K562 (cell line): ENCODE results near the gene BMAL1. TPM values are rescaled to one million over a fixed set of nuclear protein-coding genes. Genes with fewer than 3 reads are reported as not detected.

Source experiments
- ATAC-seq: fragments of 200-7000 bp; cut with Tn5 transposase; 3 replicates; pipeline ENCODE4 v1.9.1; 2020; ENCODE audit warnings: moderate library complexity
- BruUV-seq: library from RNA; stranded (reverse); fragments of 400-500 nt; replicated peaks from 2 replicates; lab custom pipeline; 2021; lab: Mats Ljungman, UMichigan
- CTCF ChIA-PET: fragments of 300-600 bp; formaldehyde crosslinking; extraction: SDS; loops from one replicate; lab custom pipeline; 2021; ENCODE audit warnings: low intra/inter-chr PET ratio; lab: Yijun Ruan, JAX
- POLR2A ChIA-PET: fragments of 300-600, 350-650 bp; sonication (Branson Sonifier 250); formaldehyde crosslinking; extraction: SDS; loops from one replicate; lab custom pipeline; 2021; ENCODE audit warnings: antibody characterized with exemption, inconsistent platforms; lab: Yijun Ruan, JAX
- DNase-seq, 4 experiments: peaks; one replicate each; pipeline versions ENCODE4 v3.0.0 to v3.0.0-alpha.2; 2011 to 2018; ENCODE audit warnings: low spot score in 3 of 4, mixed read lengths in 3 of 4; ENCODE audit errors: extremely low read depth in 1 of 4
- FAIRE-seq: peaks from 2 replicates; lab custom pipeline; 2011; peaks lifted over from hg19 to GRCh38; lab: Jason Lieb, UNC
- H2AFZ ChIP-seq: 2 replicates; pipeline ENCODE4 v1.6.0; 2011; ENCODE audit warnings: low read depth, low read length, control low read depth, inconsistent platforms
- H3K27ac ChIP-seq: fragments of 200-600 bp; 3 replicates; pipeline ENCODE4 v1.8.0; 2011; ENCODE audit warnings: low read depth, mild to moderate bottlenecking, control low read depth, inconsistent platforms, low read length, moderate library complexity, mixed read lengths; ENCODE audit errors: extremely low read depth
- H3K27me3 ChIP-seq, 2 experiments: fragments of 300-600 bp in 1 of 2; 2 replicates in 1 of 2; 3 replicates in 1 of 2; pipeline versions ENCODE4 v1.6.0 to v1.8.0; 2011; ENCODE audit warnings: inconsistent platforms in 2 of 2, low read length in 2 of 2, mild to moderate bottlenecking in 1 of 2, mixed read lengths in 1 of 2, moderate library complexity in 1 of 2; ENCODE audit not compliant: control insufficient read depth in 2 of 2, insufficient read depth in 2 of 2
- H3K36me3 ChIP-seq: fragments of 300-600 bp; 3 replicates; pipeline ENCODE4 v1.8.0; 2011; ENCODE audit warnings: mild to moderate bottlenecking, low read length, inconsistent platforms; ENCODE audit not compliant: control insufficient read depth, insufficient read depth
- H3K4me1 ChIP-seq, 2 experiments: fragments of 200-600 bp in 1 of 2; replicated peaks in 1 of 2; 2 replicates in 1 of 2; 3 replicates in 1 of 2; pipeline versions ENCODE4 v1.5.1 to v1.8.0; 2011; ENCODE audit warnings: inconsistent platforms in 2 of 2, low read length in 2 of 2, mild to moderate bottlenecking in 1 of 2, mixed read lengths in 1 of 2, moderate library complexity in 1 of 2; ENCODE audit not compliant: control insufficient read depth in 2 of 2, insufficient read depth in 2 of 2
- H3K4me2 ChIP-seq: 2 replicates; pipeline ENCODE4 v1.6.1; 2011; ENCODE audit warnings: low read length, control low read depth, inconsistent platforms, mixed read lengths; ENCODE audit not compliant: insufficient read depth
- H3K4me3 ChIP-seq: fragments of 200-600 bp; sonication (generic), shearing (Covaris generic); 2 replicates; pipeline ENCODE4 v1.5.1; 2016; ENCODE audit warnings: control low read depth, inconsistent platforms
- H3K79me2 ChIP-seq: fragments of 200-600 bp; 3 replicates; pipeline ENCODE4 v1.8.0; 2011; ENCODE audit warnings: low read length, inconsistent platforms; ENCODE audit not compliant: control insufficient read depth, insufficient read depth
- H3K9ac ChIP-seq, 2 experiments: 2 replicates each; pipeline versions ENCODE4 v1.6.0 to v1.6.1; 2011; ENCODE audit warnings: low read depth in 2 of 2, low read length in 2 of 2, control low read depth in 1 of 2, inconsistent platforms in 1 of 2, mild to moderate bottlenecking in 1 of 2, mixed read lengths in 1 of 2; ENCODE audit not compliant: insufficient read depth in 1 of 2
- H3K9me1 ChIP-seq: one replicate; pipeline ENCODE4 v1.6.0; 2011; ENCODE audit warnings: inconsistent platforms, mild to moderate bottlenecking, low read length, moderate library complexity; ENCODE audit not compliant: control insufficient read depth, insufficient read depth
- H3K9me3 ChIP-seq: replicated peaks from 2 replicates; pipeline ENCODE4 v1.5.1; 2011; ENCODE audit warnings: low read depth, low read length, inconsistent platforms; ENCODE audit not compliant: control insufficient read depth, insufficient read depth
- H4K20me1 ChIP-seq: replicated peaks from 2 replicates; pipeline ENCODE4 v1.6.1; 2011; ENCODE audit warnings: low read length, inconsistent platforms, mixed read lengths; ENCODE audit not compliant: control insufficient read depth, insufficient read depth
- TRIM24 ChIP-seq, 2 experiments: fragments of 450-650 bp; IDR thresholded peaks; 2 replicates each; pipeline ENCODE4 v1.6.1; 2016
- WGBS: fragments of 100-300 bp; shearing (Covaris generic); methylation state at CpG from one replicate; pipeline ENCODE4 v1.1.6; 2016; ENCODE audit warnings: low coverage, mixed read lengths; ENCODE audit not compliant: insufficient coverage; ENCODE audit errors: missing lambda C conversion rate; 5-methylcytosine and 5-hydroxymethylcytosine counted together
- in situ Hi-C: fragments of 300-500 bp; cut with MboI; formaldehyde crosslinking; loops from 4 replicates; pipeline ENCODE4 v1.15.0; 2018; ENCODE audit warnings: inconsistent platforms, mixed read lengths
- intact Hi-C: fragments of 100-400 bp; cut with micrococcal nuclease; formaldehyde crosslinking; loops from 2 replicates; pipeline ENCODE4 v1.14.2; 2022
- polyA plus RNA-seq, 8 experiments: library from polyadenylated mRNA; depleted of rRNA in 4 of 8; stranded (reverse) in 5 of 8; unstranded in 3 of 8; fragments of >200 nt; fragmentation: Nextera tagmentation in 2 of 8; fragmentation: Illumina TruSeq in 1 of 8; extraction: Ambion mirVana in 2 of 8; extraction: Trizol in 1 of 8; gene quantifications; 2 replicates each; pipeline versions ENCODE4 v1.2.1 to v1.2.3, GENCODE V29; 2011 to 2014; ENCODE audit warnings: inconsistent platforms in 1 of 8, missing spikeins in 1 of 8
- total RNA-seq, 7 experiments: library from RNA; depleted of rRNA in 6 of 7; stranded (reverse); fragments of >200 nt in 6 of 7; fragmentation: Illumina TruSeq in 2 of 7; extraction: Trizol in 2 of 7; gene quantifications; 2 replicates each; pipeline versions ENCODE4 v1.2.1 to v1.2.3, GENCODE V29; 2011 to 2021; ENCODE audit warnings: low replicate concordance in 1 of 7
- TF ChIP-seq, protein P1 (sequence below), 3 experiments: IDR thresholded peaks in 2 of 3; conservative IDR thresholded peaks in 1 of 3; 2 replicates each; pipeline ENCODE4 v1.5.1; 2011 to 2012; ENCODE audit warnings: low read length in 3 of 3, mild to moderate bottlenecking in 3 of 3, control low read depth in 2 of 3, improper control_type of control experiment in 1 of 3, inconsistent platforms in 1 of 3, low read depth in 1 of 3, mixed read lengths in 1 of 3, moderate library complexity in 1 of 3; ENCODE audit not compliant: insufficient read depth in 2 of 3

Gene BMAL1
- total and polyA plus RNA-seq, 9 of the 15 experiments (the other 6 are each of a cell fraction or from before 2014, with no cell fraction given), result 0.14 to 2.4 (median 0.64) TPM

DNA sequence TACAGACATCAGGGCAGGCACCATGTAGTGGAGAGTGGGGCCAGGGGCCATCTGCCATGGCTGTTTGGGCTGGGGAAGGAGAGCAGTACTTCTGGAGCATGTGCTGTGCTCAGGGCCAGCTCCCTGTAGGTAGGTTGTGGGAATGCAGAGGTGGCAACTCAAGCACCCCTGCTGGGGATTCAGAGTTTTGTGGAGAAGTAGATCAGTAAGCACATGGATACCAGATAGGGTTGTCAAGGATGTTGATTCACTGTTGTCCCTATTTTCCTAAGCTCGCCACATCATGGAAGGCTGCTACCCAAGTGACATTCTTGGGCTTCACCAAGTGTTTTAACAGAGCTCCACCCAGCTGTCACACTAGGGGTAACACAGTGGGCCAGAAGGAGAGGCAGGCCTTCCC lies 67.2 kb downstream of the BMAL1 start:
- intact Hi-C loops, result loop anchor here (1.0 kb wide), 2 partner anchors 135 to 162 kb away; no protein-coding TSS in a partner anchor
- Histone ChIP-seq H3K27me3 (peaks cover 5 to 33% of the 10 kb centered on the region in 2 experiments; a peak in 4 of 5 replicates), H3K27ac (no peak overlapping the region), H3K9me1 (no peaks in the 10 kb centered on the region), H3K4me3 (no peak overlapping the region), H3K4me2 (no peak overlapping the region), H3K9ac (no peak overlapping the region), H3K4me1 (no peaks in the 10 kb centered on the region), H3K9me3 (no peaks in the 10 kb centered on the region), H4K20me1 (0 out of 2 replicates have a peak, but pooled peaks cover 7% of the 10 kb centered on the region), H3K36me3 (no peaks in the 10 kb centered on the region), H3K79me2 (no peaks in the 10 kb centered on the region), H2AFZ (no peak overlapping the region)
- BruUV-seq, result no TSS peak
- FAIRE-seq (no peak), DNase-seq (no peak), ATAC-seq (peak; percentile 49; the same call in 2 of the 3 replicates)
- in situ Hi-C loops, result loop anchor here (10.0 kb wide), 2 partner anchors 140 to 430 kb away; no protein-coding TSS in a partner anchor
- ChIA-PET POLR2A (interaction anchor here (0.6 to 0.7 kb wide), 2 partner anchors 10 to 85 kb away, joined by 3 read pairs; no protein-coding TSS in a partner anchor), CTCF (interaction anchor here (1.1 to 2.8 kb wide), 3 partner anchors 10 to 163 kb away, joined by 3 to 21 read pairs (median 11); no protein-coding TSS in a partner anchor)
- 0% methylated on average over 1 of the region's 1 CpG for WGBS
- TF ChIP-seq, protein P1, sequence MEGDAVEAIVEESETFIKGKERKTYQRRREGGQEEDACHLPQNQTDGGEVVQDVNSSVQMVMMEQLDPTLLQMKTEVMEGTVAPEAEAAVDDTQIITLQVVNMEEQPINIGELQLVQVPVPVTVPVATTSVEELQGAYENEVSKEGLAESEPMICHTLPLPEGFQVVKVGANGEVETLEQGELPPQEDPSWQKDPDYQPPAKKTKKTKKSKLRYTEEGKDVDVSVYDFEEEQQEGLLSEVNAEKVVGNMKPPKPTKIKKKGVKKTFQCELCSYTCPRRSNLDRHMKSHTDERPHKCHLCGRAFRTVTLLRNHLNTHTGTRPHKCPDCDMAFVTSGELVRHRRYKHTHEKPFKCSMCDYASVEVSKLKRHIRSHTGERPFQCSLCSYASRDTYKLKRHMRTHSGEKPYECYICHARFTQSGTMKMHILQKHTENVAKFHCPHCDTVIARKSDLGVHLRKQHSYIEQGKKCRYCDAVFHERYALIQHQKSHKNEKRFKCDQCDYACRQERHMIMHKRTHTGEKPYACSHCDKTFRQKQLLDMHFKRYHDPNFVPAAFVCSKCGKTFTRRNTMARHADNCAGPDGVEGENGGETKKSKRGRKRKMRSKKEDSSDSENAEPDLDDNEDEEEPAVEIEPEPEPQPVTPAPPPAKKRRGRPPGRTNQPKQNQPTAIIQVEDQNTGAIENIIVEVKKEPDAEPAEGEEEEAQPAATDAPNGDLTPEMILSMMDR (IDR thresholded peaks at IDR 0.05 in 2 of 3, conservative IDR thresholded peaks at IDR 0.05 in 1 of 3; ENCODE audit: insufficient read depth in 2 of 3, low read depth in 1 of 3, low read length in 3 of 3), result peak in 1 of 3 experiments; percentile 25; a peak in 1 of 6 replicates
- no peak for TF ChIP-seq TRIM24 (IDR thresholded peaks at IDR 0.05)
